Ishikawa (cell line): ENCODE results near the gene OGFR.

Experiments used
- CEBPB ChIP-seq: IDR thresholded peaks from 2 replicates; pipeline ENCODE4 v1.6.1; 2012
- CREB1 ChIP-seq: IDR thresholded peaks from 2 replicates; pipeline ENCODE4 v1.6.1; 2012; ENCODE audit warnings: low read depth
- EGR1 ChIP-seq: IDR thresholded peaks from 2 replicates; pipeline ENCODE4 v1.6.1; 2012
- EP300 ChIP-seq: IDR thresholded peaks from 2 replicates; pipeline ENCODE4 v1.6.1; 2012; ENCODE audit warnings: borderline replicate concordance
- FOXM1 ChIP-seq: IDR thresholded peaks from 2 replicates; pipeline ENCODE4 v1.6.1; 2012; ENCODE audit warnings: low read depth, borderline replicate concordance
- NFIC ChIP-seq: IDR thresholded peaks from 2 replicates; pipeline ENCODE4 v1.6.1; 2012
- RAD21 ChIP-seq: IDR thresholded peaks from 2 replicates; pipeline ENCODE4 v1.6.1; 2012; ENCODE audit warnings: low read depth
- TAF1 ChIP-seq: IDR thresholded peaks from 2 replicates; pipeline ENCODE4 v1.6.1; 2012; ENCODE audit warnings: low read depth, mild to moderate bottlenecking
- TCF12 ChIP-seq: IDR thresholded peaks from 2 replicates; pipeline ENCODE4 v1.6.1; 2012; ENCODE audit warnings: low read depth
- TEAD4 ChIP-seq: IDR thresholded peaks from 2 replicates; pipeline ENCODE4 v1.6.1; 2012
- USF1 ChIP-seq: IDR thresholded peaks from 2 replicates; pipeline ENCODE4 v1.6.1; 2012
- YY1 ChIP-seq: IDR thresholded peaks from 2 replicates; pipeline ENCODE4 v1.6.1; 2012; ENCODE audit warnings: low read depth
- ZBTB7A ChIP-seq: IDR thresholded peaks from 2 replicates; pipeline ENCODE4 v1.6.1; 2012; ENCODE audit warnings: low read depth
- TF ChIP-seq, protein P1 (sequence below): IDR thresholded peaks from 2 replicates; pipeline ENCODE4 v1.6.1; 2012
- TF ChIP-seq, protein P2 (sequence below): IDR thresholded peaks from 2 replicates; pipeline ENCODE4 v1.6.1; 2012; ENCODE audit warnings: low read depth, mild to moderate bottlenecking

OGFR gene

GRCh38 chr20:62760856-62761758 is 43.5 kb upstream of the OGFR start:
- TF ChIP-seq, protein P1, sequence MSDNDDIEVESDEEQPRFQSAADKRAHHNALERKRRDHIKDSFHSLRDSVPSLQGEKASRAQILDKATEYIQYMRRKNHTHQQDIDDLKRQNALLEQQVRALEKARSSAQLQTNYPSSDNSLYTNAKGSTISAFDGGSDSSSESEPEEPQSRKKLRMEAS, result no peak
- TF ChIP-seq EGR1 (no peak), TAF1 (no peak), EP300 (no peak), RAD21 (no peak), TEAD4 (no peak), YY1 (no peak), CREB1 (no peak), TCF12 (no peak), USF1 (no peak), FOXM1 (no peak), ZBTB7A (no peak)

GRCh38 chr20:62761759-62762131 is 42.9 kb upstream of the OGFR start:
- TF ChIP-seq CREB1 (no peak), TCF12 (no peak), YY1 (no peak), ZBTB7A (no peak), FOXM1 (no peak), RAD21 (no peak), TEAD4 (no peak)
- TF ChIP-seq, protein P1, result no peak

GRCh38 chr20:62762376-62762775 is 42.3 kb upstream of the OGFR start:
- TF ChIP-seq TEAD4, result no peak
- TF ChIP-seq, protein P2, sequence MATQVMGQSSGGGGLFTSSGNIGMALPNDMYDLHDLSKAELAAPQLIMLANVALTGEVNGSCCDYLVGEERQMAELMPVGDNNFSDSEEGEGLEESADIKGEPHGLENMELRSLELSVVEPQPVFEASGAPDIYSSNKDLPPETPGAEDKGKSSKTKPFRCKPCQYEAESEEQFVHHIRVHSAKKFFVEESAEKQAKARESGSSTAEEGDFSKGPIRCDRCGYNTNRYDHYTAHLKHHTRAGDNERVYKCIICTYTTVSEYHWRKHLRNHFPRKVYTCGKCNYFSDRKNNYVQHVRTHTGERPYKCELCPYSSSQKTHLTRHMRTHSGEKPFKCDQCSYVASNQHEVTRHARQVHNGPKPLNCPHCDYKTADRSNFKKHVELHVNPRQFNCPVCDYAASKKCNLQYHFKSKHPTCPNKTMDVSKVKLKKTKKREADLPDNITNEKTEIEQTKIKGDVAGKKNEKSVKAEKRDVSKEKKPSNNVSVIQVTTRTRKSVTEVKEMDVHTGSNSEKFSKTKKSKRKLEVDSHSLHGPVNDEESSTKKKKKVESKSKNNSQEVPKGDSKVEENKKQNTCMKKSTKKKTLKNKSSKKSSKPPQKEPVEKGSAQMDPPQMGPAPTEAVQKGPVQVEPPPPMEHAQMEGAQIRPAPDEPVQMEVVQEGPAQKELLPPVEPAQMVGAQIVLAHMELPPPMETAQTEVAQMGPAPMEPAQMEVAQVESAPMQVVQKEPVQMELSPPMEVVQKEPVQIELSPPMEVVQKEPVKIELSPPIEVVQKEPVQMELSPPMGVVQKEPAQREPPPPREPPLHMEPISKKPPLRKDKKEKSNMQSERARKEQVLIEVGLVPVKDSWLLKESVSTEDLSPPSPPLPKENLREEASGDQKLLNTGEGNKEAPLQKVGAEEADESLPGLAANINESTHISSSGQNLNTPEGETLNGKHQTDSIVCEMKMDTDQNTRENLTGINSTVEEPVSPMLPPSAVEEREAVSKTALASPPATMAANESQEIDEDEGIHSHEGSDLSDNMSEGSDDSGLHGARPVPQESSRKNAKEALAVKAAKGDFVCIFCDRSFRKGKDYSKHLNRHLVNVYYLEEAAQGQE, result no peak
- TF ChIP-seq USF1, result no peak
- no peak for TF ChIP-seq YY1
- TF ChIP-seq TAF1, result no peak

GRCh38 chr20:62762801-62763368 is 41.8 kb upstream of the OGFR start:
- no peak for TF ChIP-seq FOXM1
- no peak for TF ChIP-seq EP300
- TF ChIP-seq CREB1, result no peak
- no peak for TF ChIP-seq CEBPB
- TF ChIP-seq TCF12, result no peak
- TF ChIP-seq, protein P1, result no peak
- TF ChIP-seq YY1, result no peak
- TF ChIP-seq RAD21, result no peak
- TF ChIP-seq EGR1, result no peak
- TF ChIP-seq TEAD4, result no peak
- TF ChIP-seq TAF1, result no peak

GRCh38 chr20:62763404-62763803 is 41.2 kb upstream of the OGFR start:
- TF ChIP-seq, protein P2, result no peak
- TF ChIP-seq, protein P1, result no peak
- no peak for TF ChIP-seq USF1
- TF ChIP-seq CREB1, result no peak
- no peak for TF ChIP-seq NFIC
- no peak for TF ChIP-seq TCF12
- TF ChIP-seq FOXM1, result no peak
- TF ChIP-seq TEAD4, result no peak
- TF ChIP-seq RAD21, result no peak
- TF ChIP-seq EP300, result no peak
- no peak for TF ChIP-seq EGR1
- TF ChIP-seq YY1, result no peak
- no peak for TF ChIP-seq TAF1
- TF ChIP-seq CEBPB, result no peak
